Spleen (tissue), 11 donors: Measurements from ENCODE around the gene PRMT2. TPM values are rescaled to one million over a fixed set of nuclear protein-coding genes. Genes with fewer than 3 reads are reported as not detected.

ENCODE experiments used
- DNase-seq: peaks from one replicate; pipeline ENCODE4 v3.0.0-alpha.2; 2020
- H3K27ac ChIP-seq, 8 donors: fragments of 200-600 bp; sonication (generic) in 7 of 8; 1 replicate in 4 of 8; 2 replicates in 4 of 8; pipeline versions ENCODE4 v1.5.0 to v1.8.0; 2016 to 2021; ENCODE audit warnings: inconsistent platforms in 4 of 8, mild to moderate bottlenecking in 4 of 8, moderate library complexity in 1 of 8
- H3K27me3 ChIP-seq, 7 donors: fragments of 200-600 bp; sonication (generic) in 6 of 7; replicated peaks in 1 of 7; 1 replicate in 4 of 7; 2 replicates in 3 of 7; pipeline versions ENCODE4 v1.5.0 to v1.8.0; 2016 to 2021; ENCODE audit warnings: inconsistent platforms in 3 of 7, mild to moderate bottlenecking in 1 of 7
- H3K36me3 ChIP-seq, 6 donors: fragments of 200-600 bp; sonication (generic) in 5 of 6; 1 replicate in 4 of 6; 2 replicates in 2 of 6; pipeline versions ENCODE4 v1.5.0 to v1.8.0; 2016 to 2021; ENCODE audit warnings: inconsistent platforms in 2 of 6
- H3K4me1 ChIP-seq, 6 donors: fragments of 200-600 bp; sonication (generic) in 5 of 6; 1 replicate in 3 of 6; 2 replicates in 3 of 6; pipeline versions ENCODE4 v1.5.0 to v1.8.0; 2016 to 2021; ENCODE audit warnings: inconsistent platforms in 3 of 6
- H3K4me3 ChIP-seq, 8 donors: fragments of 200-600 bp; sonication (generic) in 7 of 8; 1 replicate in 4 of 8; 2 replicates in 4 of 8; pipeline versions ENCODE4 v1.5.0 to v1.8.0; 2016 to 2021; ENCODE audit warnings: inconsistent platforms in 4 of 8, mild to moderate bottlenecking in 4 of 8, moderate library complexity in 2 of 8
- H3K9me3 ChIP-seq, 8 donors: fragments of 200-600 bp; sonication (generic) in 7 of 8; 1 replicate in 4 of 8; 2 replicates in 4 of 8; pipeline versions ENCODE4 v1.5.0 to v1.8.0; 2016 to 2021; ENCODE audit warnings: inconsistent platforms in 4 of 8
- CTCF ChIP-seq, 11 experiments: fragments of 200-600 bp in 7 of 11; fragments of 450-650 bp in 4 of 11; sonication (generic) in 4 of 11; IDR thresholded peaks in 8 of 11; conservative IDR thresholded peaks in 3 of 11; 1 replicate in 7 of 11; 2 replicates in 4 of 11; pipeline versions ENCODE4 v1.4.0 to v1.8.0; 2016 to 2021; ENCODE audit warnings: antibody characterized with exemption in 11 of 11, inconsistent platforms in 4 of 11, mild to moderate bottlenecking in 1 of 11
- POLR2A ChIP-seq, 3 donors: fragments of 450-650 bp; IDR thresholded peaks; one replicate each; pipeline ENCODE4 v1.5.1; 2017; ENCODE audit warnings: antibody characterized with exemption in 3 of 3, mild to moderate bottlenecking in 1 of 3
- POLR2AphosphoS5 ChIP-seq, 3 donors: sonication (generic); formaldehyde crosslinking; IDR thresholded peaks; one replicate each; pipeline ENCODE4 v1.5.1; 2017; ENCODE audit warnings: antibody characterized with exemption in 3 of 3
- WGBS, 5 donors: extraction: QIAGEN DNeasy Blood & Tissue Kit in 3 of 5; methylation state at CpG; one replicate each; pipeline versions ENCODE4 v1.1.5 to v1.1.7; 2013 to 2018; 5-methylcytosine and 5-hydroxymethylcytosine counted together
- intact Hi-C: fragments of 100-400 bp; cut with DNase I; formaldehyde crosslinking; loops from one replicate; pipeline ENCODE4 v1.15.0; 2023; ENCODE audit warnings: low total_unique reads
- polyA plus RNA-seq, 3 donors: library from polyadenylated mRNA; stranded (reverse); fragments of 200-250 nt; gene quantifications; one replicate each; pipeline ENCODE4 v1.2.1, GENCODE V29; 2013
- total RNA-seq, 7 donors: library from RNA; depleted of rRNA in 3 of 7; stranded (reverse); fragments of >200 nt in 3 of 7; fragmentation: NEBNext Ultra II Directional in 4 of 7; extraction: Animal tissue kit (Norgen Biotek cat#: 25700) in 4 of 7; gene quantifications; one replicate each; pipeline versions ENCODE4 v1.1.0 to v1.2.1, GENCODE V29; 2016 to 2021
- donor health status: healthy with polysubstance abuse.
- donor health status: DM: no; HTN: no; CAD: no; lungs with moderate emphysema.
- donor health status: DM: no; HTN: no; CAD: no.
- donor health status: Bipolar disorder and iron deficiency.
- donor health status: healthy.
- donor health status: DM: no; HTN: no; CAD: no.
- donor health status: DM: yes; HTN: yes; CAD: no.

Gene PRMT2
- total and polyA plus RNA-seq, 10 donors, result 57.8 to 129 (median 103) TPM

- Histone ChIP-seq H3K36me3 (peaks cover 16 to 100% (median 97%) of the 10 kb centered on the region in 6 donors), H3K9me3 (peaks cover 0 to 4% (median 0%) of the 10 kb centered on the region in 8 donors), H3K4me1 (peaks cover 0 to 13% (median 0%) of the 10 kb centered on the region in 6 donors), H3K27ac (no peak overlapping the region), H3K27me3 (no peaks in the 10 kb centered on the region), H3K4me3 (no peak overlapping the region)
- TF ChIP-seq POLR2AphosphoS5 (IDR thresholded peaks at IDR 0.05) (peak in 1 of 3 donors; percentile 55), POLR2A (IDR thresholded peaks at IDR 0.05) (no peak)
- 95 to 97% (median 97%) methylated on average over 27 of the region's 27 CpGs for WGBS, 5 donors
- intact Hi-C loops, result no loop called here
- DNase-seq, result peak; percentile 45
Observed at GRCh38 chr21:46648539-46648938, 13.1 kb downstream of the PRMT2 start.

GRCh38 chr21:46649356-46649755, 13.9 kb downstream of the PRMT2 start:
- no peaks in the 10 kb centered on the region for H3K27me3 ChIP-seq
- H3K36me3 ChIP-seq, result peaks cover 16 to 100% (median 97%) of the 10 kb centered on the region in 6 donors
- intact Hi-C loops, result no loop called here
- DNase-seq, result peak; percentile 58
- no peak overlapping the region for H3K4me3 ChIP-seq
- H3K27ac ChIP-seq, result no peak overlapping the region
- H3K9me3 ChIP-seq, result peaks cover 0 to 11% (median 6%) of the 10 kb centered on the region in 8 donors
- WGBS, 5 donors, result 95 to 98% (median 96%) methylated on average over 13 to 19 of the region's 19 CpGs
- peaks cover 0 to 13% (median 0%) of the 10 kb centered on the region in 6 donors for H3K4me1 ChIP-seq
- TF ChIP-seq POLR2A (IDR thresholded peaks at IDR 0.05), result no peak
- peak in 1 of 3 donors; percentile 44 for TF ChIP-seq POLR2AphosphoS5 (IDR thresholded peaks at IDR 0.05)

DNA sequence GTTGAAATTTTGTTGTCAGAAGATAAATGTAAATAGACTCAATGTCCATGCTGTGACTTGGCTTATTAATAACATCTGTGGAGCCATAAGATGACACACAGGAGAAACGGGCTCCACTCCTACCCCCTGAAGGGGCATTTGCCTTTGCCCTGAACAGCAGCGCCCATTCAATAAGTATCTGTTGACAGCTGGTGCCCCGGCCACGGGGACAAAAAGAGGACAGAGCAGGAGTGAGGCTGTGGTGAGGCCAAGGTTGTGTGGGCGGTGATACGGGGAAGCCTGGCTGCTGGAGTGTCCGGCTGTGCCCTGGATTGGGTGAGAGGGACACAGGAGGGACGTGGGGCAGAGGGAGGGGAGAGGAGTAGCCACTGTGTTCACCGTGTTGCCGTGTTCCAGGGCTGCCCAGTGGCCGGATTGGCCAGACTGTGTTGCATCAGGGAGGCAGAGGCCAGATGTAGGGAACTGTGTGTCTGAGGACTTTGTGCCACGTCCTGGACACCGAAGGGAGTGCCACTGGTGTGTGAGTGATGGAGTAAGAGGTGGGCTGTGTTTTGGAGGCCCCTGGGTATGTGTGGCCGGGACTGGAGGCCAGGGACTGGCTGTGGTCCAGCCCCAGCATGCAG, 15.1 kb downstream of the PRMT2 start:
- Histone ChIP-seq H3K9me3 (peaks cover 0 to 23% (median 18%) of the 10 kb centered on the region in 8 donors), H3K4me1 (peaks cover 0 to 13% (median 0%) of the 10 kb centered on the region in 6 donors), H3K27ac (no peak overlapping the region), H3K36me3 (peaks cover 18 to 100% (median 97%) of the 10 kb centered on the region in 6 donors), H3K27me3 (no peaks in the 10 kb centered on the region), H3K4me3 (no peak overlapping the region)
- 88 to 93% (median 91%) methylated on average over 14 of the region's 14 CpGs for WGBS, 5 donors
- DNase-seq, result no peak
- no peak for TF ChIP-seq POLR2A (IDR thresholded peaks at IDR 0.05)
- TF ChIP-seq CTCF (IDR thresholded peaks at IDR 0.05 in 8 of 11, conservative IDR thresholded peaks at IDR 0.05 in 3 of 11), result no peak
- TF ChIP-seq POLR2AphosphoS5 (IDR thresholded peaks at IDR 0.05), result peak in 1 of 3 donors; percentile 19
- intact Hi-C loops, result no loop called here

GRCh38 chr21:46651121-46651520, 15.6 kb downstream of the PRMT2 start:
- Histone ChIP-seq H3K4me1 (peaks cover 0 to 13% (median 0%) of the 10 kb centered on the region in 6 donors), H3K9me3 (peaks cover 0 to 29% (median 23%) of the 10 kb centered on the region in 8 donors), H3K27me3 (no peaks in the 10 kb centered on the region), H3K27ac (no peak overlapping the region), H3K4me3 (no peak overlapping the region), H3K36me3 (peaks cover 18 to 100% (median 96%) of the 10 kb centered on the region in 6 donors)
- TF ChIP-seq CTCF (IDR thresholded peaks at IDR 0.05 in 8 of 11, conservative IDR thresholded peaks at IDR 0.05 in 3 of 11) (no peak), POLR2AphosphoS5 (IDR thresholded peaks at IDR 0.05) (no peak), POLR2A (IDR thresholded peaks at IDR 0.05) (no peak)
- DNase-seq, result no peak
- intact Hi-C loops, result no loop called here
- WGBS, 5 donors, result 97 to 100% (median 99%) methylated on average over 3 to 7 of the region's 7 CpGs

DNA sequence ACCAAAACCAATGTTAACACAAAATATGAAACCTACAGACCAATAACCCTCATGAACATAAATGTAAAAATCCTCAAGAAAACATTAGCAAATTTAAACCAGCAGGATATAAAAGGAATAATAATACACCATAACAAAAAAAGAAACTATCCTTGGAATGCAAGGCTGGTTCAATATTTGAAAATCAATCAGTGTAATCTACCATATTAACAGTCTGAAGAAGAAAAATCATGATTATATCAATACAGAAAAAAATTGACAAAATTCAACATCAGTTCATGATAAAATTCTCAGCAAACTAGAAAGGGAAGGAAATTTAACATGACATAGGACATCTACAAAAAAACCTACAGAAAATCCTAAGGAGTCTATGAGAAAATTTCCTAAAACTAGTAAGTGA, 19.8 kb downstream of the PRMT2 start:
- H3K27me3 ChIP-seq, result no peaks in the 10 kb centered on the region
- peaks cover 0 to 13% (median 0%) of the 10 kb centered on the region in 6 donors for H3K4me1 ChIP-seq
- peaks cover 13 to 100% (median 84%) of the 10 kb centered on the region in 6 donors for H3K36me3 ChIP-seq
- peaks cover 0 to 36% (median 27%) of the 10 kb centered on the region in 8 donors for H3K9me3 ChIP-seq
- intact Hi-C loops, result no loop called here
- no peak overlapping the region for H3K27ac ChIP-seq
- TF ChIP-seq POLR2AphosphoS5 (IDR thresholded peaks at IDR 0.05), result no peak
- TF ChIP-seq CTCF (IDR thresholded peaks at IDR 0.05 in 8 of 11, conservative IDR thresholded peaks at IDR 0.05 in 3 of 11), result no peak
- no peak for DNase-seq
- H3K4me3 ChIP-seq, result no peak overlapping the region
